Hepatocyte (in vitro differentiated cells): ENCODE measurements around the gene CHST1. TPM values are rescaled to one million over a fixed set of nuclear protein-coding genes. Genes with fewer than 3 reads are reported as not detected.

ENCODE experiments used
- DNase-seq: peaks from one replicate; pipeline ENCODE4 v3.0.0-alpha.2; 2016; ENCODE audit warnings: low spot score
- H2AFZ ChIP-seq: fragments of 200-600 bp; sonication (generic); 2 replicates; pipeline ENCODE4 v1.6.0; 2016; ENCODE audit warnings: antibody characterized with exemption, mild to moderate bottlenecking
- H3K27ac ChIP-seq: fragments of 200-600 bp; sonication (generic); 2 replicates; pipeline ENCODE4 v1.5.1; 2016; ENCODE audit warnings: mild to moderate bottlenecking
- H3K27me3 ChIP-seq: fragments of 200-600 bp; sonication (generic); 2 replicates; pipeline ENCODE4 v1.6.1; 2016
- H3K36me3 ChIP-seq: fragments of 200-600 bp; sonication (generic); replicated peaks from 2 replicates; pipeline ENCODE4 v1.5.1; 2016; ENCODE audit warnings: low read depth; ENCODE audit not compliant: insufficient read depth
- H3K4me1 ChIP-seq: fragments of 200-600 bp; sonication (generic); 2 replicates; pipeline ENCODE4 v1.5.1; 2016; ENCODE audit warnings: mild to moderate bottlenecking, moderate library complexity; ENCODE audit not compliant: insufficient read depth
- H3K4me2 ChIP-seq: fragments of 200-600 bp; sonication (generic); 2 replicates; pipeline ENCODE4 v1.6.0; 2016
- H3K4me3 ChIP-seq: fragments of 200-600 bp; sonication (generic); 2 replicates; pipeline ENCODE4 v1.5.1; 2016; ENCODE audit warnings: mild to moderate bottlenecking
- H3K79me2 ChIP-seq: fragments of 200-600 bp; sonication (generic); 2 replicates; pipeline ENCODE4 v1.6.0; 2017; ENCODE audit warnings: mild to moderate bottlenecking
- H3K9me2 ChIP-seq: fragments of 200-600 bp; sonication (generic); replicated peaks from 2 replicates; pipeline ENCODE4 v1.6.0; 2017; ENCODE audit warnings: mild to moderate bottlenecking; ENCODE audit not compliant: insufficient read depth
- H3K9me3 ChIP-seq: fragments of 200-600 bp; sonication (generic); 2 replicates; pipeline ENCODE4 v1.5.1; 2016; ENCODE audit warnings: low read depth, mild to moderate bottlenecking
- H4K20me1 ChIP-seq: fragments of 200-600 bp; sonication (generic); 2 replicates; pipeline ENCODE4 v1.6.0; 2016; ENCODE audit warnings: mild to moderate bottlenecking; ENCODE audit not compliant: insufficient read depth, poor library complexity, severe bottlenecking
- CTCF ChIP-seq: fragments of 200-600 bp; sonication (generic); IDR thresholded peaks from 2 replicates; pipeline ENCODE4 v1.5.1; 2016; ENCODE audit warnings: antibody characterized with exemption, mild to moderate bottlenecking; ENCODE audit not compliant: poor library complexity
- EZH2 ChIP-seq: fragments of 200-600 bp; sonication (generic); IDR thresholded peaks from 2 replicates; pipeline ENCODE4 v1.6.1; 2016; ENCODE audit warnings: antibody characterized with exemption, mild to moderate bottlenecking, borderline replicate concordance
- EZH2phosphoT487 ChIP-seq: fragments of 200-600 bp; sonication (generic); IDR thresholded peaks from one replicate; pipeline ENCODE4 v1.6.1; 2018; ENCODE audit warnings: antibody characterized with exemption, mild to moderate bottlenecking, low read depth, moderate library complexity; ENCODE audit not compliant: unreplicated experiment, severe bottlenecking
- WGBS: methylation state at CpG from one replicate; pipeline ENCODE4 v1.1.6; 2016; ENCODE audit warnings: low lambda C conversion rate; ENCODE audit errors: missing lambda C conversion rate; 5-methylcytosine and 5-hydroxymethylcytosine counted together
- polyA plus RNA-seq: library from polyadenylated mRNA; unstranded; fragments of >200 nt; fragmentation: Nextera tagmentation; extraction: Ambion mirVana; gene quantifications from 2 replicates; pipeline ENCODE4 v1.2.1, GENCODE V29; 2016
- total RNA-seq: library from RNA; depleted of rRNA; stranded (reverse); fragments of >200 nt; gene quantifications from 2 replicates; pipeline ENCODE4 v1.2.3, GENCODE V29; 2014

CHST1 gene
- total and polyA plus RNA-seq, 2 experiments from 2014 or later = 1.3 to 1.9 TPM

GRCh38 chr11:45649544-45650165 lies 15.8 kb downstream of the CHST1 start:
- no peak for DNase-seq
- WGBS = 98% methylated on average over 38 of the region's 49 CpGs
- H3K79me2 ChIP-seq = no peaks in the 10 kb centered on the region
- no peak overlapping the region for H3K4me2 ChIP-seq
- H3K4me1 ChIP-seq = no peaks in the 10 kb centered on the region
- H3K36me3 ChIP-seq = no peaks in the 10 kb centered on the region
- H4K20me1 ChIP-seq = no peaks in the 10 kb centered on the region
- H3K27ac ChIP-seq = no peak overlapping the region
- H3K4me3 ChIP-seq = no peak overlapping the region
- TF ChIP-seq EZH2phosphoT487 (no peak), CTCF (no peak), EZH2 (no peak)
- no peaks in the 10 kb centered on the region for H3K9me3 ChIP-seq
- no peak overlapping the region for H2AFZ ChIP-seq
- H3K27me3 ChIP-seq = no peaks in the 10 kb centered on the region
- H3K9me2 ChIP-seq = no peaks in the 10 kb centered on the region

DNA sequence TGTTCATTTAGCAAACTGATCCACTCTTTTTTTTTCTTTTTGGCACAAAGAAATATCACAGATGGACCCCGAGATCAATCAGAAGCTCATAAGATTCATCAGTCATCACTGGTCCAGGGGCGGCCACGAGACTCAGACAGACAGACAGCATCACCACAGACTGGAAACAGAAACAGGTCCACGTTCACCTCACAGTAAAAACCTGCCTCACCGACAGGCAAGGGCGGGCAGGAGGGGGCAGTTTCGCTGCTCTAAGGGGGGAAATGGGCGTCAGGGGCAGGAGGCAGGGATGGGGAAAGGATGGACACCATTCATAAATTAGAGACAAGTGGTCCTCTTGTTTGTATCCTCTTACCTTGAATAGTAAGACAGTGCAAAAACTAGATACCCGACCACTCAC lies 16.5 kb downstream of the CHST1 start:
- TF ChIP-seq EZH2phosphoT487 (no peak), CTCF (no peak), EZH2 (no peak)

GRCh38 chr11:45647786-45648185 lies 17.6 kb downstream of the CHST1 start:
- no peaks in the 10 kb centered on the region for H3K36me3 ChIP-seq
- 5% methylated on average over 1 of the region's 1 CpG for WGBS
- H3K9me3 ChIP-seq = no peaks in the 10 kb centered on the region
- no peak for DNase-seq
- no peak overlapping the region for H2AFZ ChIP-seq
- H4K20me1 ChIP-seq = no peaks in the 10 kb centered on the region
- TF ChIP-seq EZH2phosphoT487 (no peak), EZH2 (no peak), CTCF (no peak)
- H3K27ac ChIP-seq = no peak overlapping the region
- no peaks in the 10 kb centered on the region for H3K27me3 ChIP-seq
- no peaks in the 10 kb centered on the region for H3K9me2 ChIP-seq
- H3K4me1 ChIP-seq = no peaks in the 10 kb centered on the region
- H3K4me2 ChIP-seq = no peak overlapping the region
- no peak overlapping the region for H3K4me3 ChIP-seq
- H3K79me2 ChIP-seq = no peaks in the 10 kb centered on the region

More for the DNA sequence above, 16.5 kb downstream of the CHST1 start:
- no peaks in the 10 kb centered on the region for H3K36me3 ChIP-seq
- H3K4me1 ChIP-seq = no peaks in the 10 kb centered on the region
- no peak overlapping the region for H3K4me2 ChIP-seq
- WGBS = 86% methylated on average over 9 of the region's 9 CpGs
- no peaks in the 10 kb centered on the region for H3K9me3 ChIP-seq
- H2AFZ ChIP-seq = no peak overlapping the region
- no peaks in the 10 kb centered on the region for H4K20me1 ChIP-seq
- H3K9me2 ChIP-seq = no peaks in the 10 kb centered on the region
- DNase-seq = no peak
- no peak overlapping the region for H3K4me3 ChIP-seq
- H3K27ac ChIP-seq = no peak overlapping the region
- H3K79me2 ChIP-seq = no peaks in the 10 kb centered on the region
- no peaks in the 10 kb centered on the region for H3K27me3 ChIP-seq

DNA sequence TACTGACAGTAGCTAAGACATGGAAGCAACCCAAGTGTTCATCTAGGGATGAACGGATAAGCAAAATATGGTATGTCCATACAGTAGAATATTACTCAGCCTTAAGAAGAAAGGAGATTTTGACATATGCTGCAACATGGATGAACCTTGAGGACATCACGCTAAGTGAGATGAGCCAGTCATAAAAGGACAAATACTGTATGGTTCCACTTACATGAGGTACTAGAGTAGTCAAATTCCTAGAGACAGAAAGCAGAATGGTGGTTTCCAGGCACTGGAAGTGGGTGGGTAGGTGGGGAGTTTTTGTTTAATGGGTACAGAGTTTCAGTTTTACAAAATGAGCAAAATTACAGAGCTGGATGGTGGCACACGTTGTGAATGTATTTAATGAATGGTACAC lies 18.1 kb downstream of the CHST1 start:
- Histone ChIP-seq H3K9me2 (no peaks in the 10 kb centered on the region), H3K27me3 (no peaks in the 10 kb centered on the region), H3K4me2 (no peak overlapping the region), H3K4me1 (no peaks in the 10 kb centered on the region), H2AFZ (no peak overlapping the region), H3K36me3 (no peaks in the 10 kb centered on the region), H3K79me2 (no peaks in the 10 kb centered on the region), H3K4me3 (no peak overlapping the region), H3K9me3 (no peaks in the 10 kb centered on the region), H3K27ac (no peak overlapping the region), H4K20me1 (no peaks in the 10 kb centered on the region)
- DNase-seq = no peak
- 87% methylated on average over 3 of the region's 3 CpGs for WGBS
- TF ChIP-seq EZH2 (no peak), EZH2phosphoT487 (no peak), CTCF (no peak)
